ENCODE data around the gene RSBN1L. TPM values are rescaled to one million over a fixed set of nuclear protein-coding genes. Genes with fewer than 3 reads are reported as not detected.
"Not testable (repeated sequence)": the region's sequence is repeated elsewhere in the genome, so short reads cannot be mapped to it uniquely, and the experiment has no call there.

Gene RSBN1L
- polyA plus RNA-seq, 1 of the 3 experiments (the other 2 are of a cell fraction) = 6.5 TPM

DNA sequence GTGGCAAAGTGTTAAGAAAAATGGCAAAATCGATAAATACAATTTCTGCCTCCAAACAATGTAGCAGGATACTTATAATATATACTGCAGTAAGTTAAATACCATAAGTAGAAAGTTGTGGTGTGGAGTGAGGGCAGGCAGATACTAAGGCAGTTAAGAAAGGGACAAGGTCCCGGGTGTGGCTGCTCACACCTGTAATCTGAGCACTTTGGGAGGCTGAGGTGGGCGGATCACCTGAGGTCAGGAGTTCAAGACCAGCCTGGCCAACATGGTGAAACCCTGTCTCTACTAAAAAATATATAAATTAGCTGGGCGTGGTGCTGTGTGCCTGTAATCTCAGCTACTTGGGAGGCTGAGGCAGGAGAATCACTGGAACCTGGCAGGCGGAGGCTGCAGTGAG lies 21.3 kb downstream of the RSBN1L start:
- H3K9me3 ChIP-seq; H3K4me3 ChIP-seq (ENCODE audit: low read depth in 2 of 2, low read length in 1 of 2); H2AFZ ChIP-seq (ENCODE audit: low read depth); H3K9ac ChIP-seq; H3K4me2 ChIP-seq; H3K27ac ChIP-seq (ENCODE audit: low read depth in 2 of 2, low read length in 1 of 2); H3K36me3 ChIP-seq (replicated peaks in 1 of 2; ENCODE audit: control insufficient read depth in 1 of 2, insufficient read depth in 2 of 2, low read length in 1 of 2); H3K27me3 ChIP-seq (ENCODE audit: insufficient read depth); H3K9me2 ChIP-seq; DNase-seq; H3K4me1 ChIP-seq (ENCODE audit: control insufficient read depth in 1 of 2, insufficient read depth in 2 of 2, low read depth in 1 of 2, low read length in 1 of 2); POLR2A ChIA-PET: not testable (repeated sequence)
- Histone ChIP-seq H4K20me1 (ENCODE audit: insufficient read depth) (peaks cover 14% of the 10 kb centered on the region), H3F3A (replicated peaks; ENCODE audit: insufficient read depth) (peaks cover 20% of the 10 kb centered on the region), H3K79me2 (ENCODE audit: insufficient read depth) (peaks cover 92% of the 10 kb centered on the region)
- 95% methylated on average over 5 of the region's 5 CpGs for WGBS (ENCODE audit: low lambda C conversion rate)
- CTCF ChIA-PET = interaction anchor here (0.6 to 2.3 kb wide), 4 partner anchors 15 to 1338 kb away, joined by 3 to 6 read pairs (median 3); no protein-coding TSS in a partner anchor

GRCh38 chr7:77727527-77727926 lies 31.3 kb downstream of the RSBN1L start:
- peak overlapping the region; percentile 67; a peak in 3 of 4 replicates for H3K27ac ChIP-seq (ENCODE audit: low read depth in 2 of 2, low read length in 1 of 2)
- POLR2A ChIA-PET = no interaction called here

DNA sequence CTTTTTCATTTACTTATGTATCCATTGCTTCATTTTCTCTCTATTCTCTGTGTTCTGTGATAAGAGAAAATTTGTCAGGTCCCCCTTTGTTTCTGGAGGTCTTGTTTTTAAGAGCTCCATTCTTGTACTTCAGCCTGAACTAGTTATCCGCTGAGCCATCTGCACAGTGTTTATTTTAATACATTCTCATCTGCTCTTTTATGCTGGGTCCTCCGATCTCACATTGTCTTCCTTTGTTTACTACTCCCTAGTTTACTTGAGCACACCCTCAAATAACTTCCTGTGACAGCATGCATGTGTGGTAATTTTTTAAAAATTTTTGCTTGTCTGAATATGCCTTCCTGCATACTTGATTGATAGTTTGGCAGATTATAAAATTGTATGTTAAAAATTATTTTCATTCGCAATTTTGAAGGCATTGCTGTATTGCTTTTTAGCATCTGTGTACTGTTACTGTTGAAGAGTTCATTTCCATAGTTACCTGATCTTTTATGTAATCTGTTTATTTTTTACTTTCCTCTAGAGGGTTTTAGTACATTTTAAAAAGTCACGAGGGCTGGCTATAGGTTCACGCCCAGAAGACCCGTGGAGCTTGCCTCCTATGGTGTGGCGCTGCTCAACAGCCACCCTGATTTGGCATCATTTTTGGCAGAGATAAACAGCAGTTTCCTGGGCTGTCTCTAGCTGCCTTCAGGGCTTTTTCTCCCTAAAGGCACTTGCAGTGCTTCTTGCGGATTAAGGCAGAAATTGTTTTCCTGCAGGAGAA lies 31.9 kb downstream of the RSBN1L start:
- H3F3A ChIP-seq (replicated peaks; ENCODE audit: insufficient read depth) = peaks cover 18% of the 10 kb centered on the region
- peak overlapping the region in 1 of 2 experiments; percentile 20; a peak in 1 of 4 replicates for H3K4me3 ChIP-seq (ENCODE audit: low read depth in 2 of 2, low read length in 1 of 2)
- peaks cover 18 to 32% of the 10 kb centered on the region in 2 experiments for H3K4me1 ChIP-seq (ENCODE audit: control insufficient read depth in 1 of 2, insufficient read depth in 2 of 2, low read depth in 1 of 2, low read length in 1 of 2)
- peaks cover 29% of the 10 kb centered on the region for H4K20me1 ChIP-seq (ENCODE audit: insufficient read depth)
- peak overlapping the region; percentile 62 for H3K4me2 ChIP-seq
- H3K27me3 ChIP-seq (ENCODE audit: insufficient read depth) = no peaks in the 10 kb centered on the region
- ChIA-PET CTCF (interaction anchor here (0.9 to 2.8 kb wide), 8 partner anchors 26 to 77 kb away, joined by 3 to 9 read pairs (median 4); partner anchors contain the start of genes PHTF2, RSBN1L and TMEM60), POLR2A (interaction anchor here (0.7 kb wide), 1 partner anchor 13 kb away, joined by 5 read pairs; no protein-coding TSS in a partner anchor)
- peak; percentile 51 for DNase-seq
- H3K27ac ChIP-seq (ENCODE audit: low read depth in 2 of 2, low read length in 1 of 2) = peak overlapping the region; percentile 67
- no peaks in the 10 kb centered on the region for H3K9me2 ChIP-seq
- no peaks in the 10 kb centered on the region for H3K9me3 ChIP-seq
- TF ChIP-seq, protein P1, sequence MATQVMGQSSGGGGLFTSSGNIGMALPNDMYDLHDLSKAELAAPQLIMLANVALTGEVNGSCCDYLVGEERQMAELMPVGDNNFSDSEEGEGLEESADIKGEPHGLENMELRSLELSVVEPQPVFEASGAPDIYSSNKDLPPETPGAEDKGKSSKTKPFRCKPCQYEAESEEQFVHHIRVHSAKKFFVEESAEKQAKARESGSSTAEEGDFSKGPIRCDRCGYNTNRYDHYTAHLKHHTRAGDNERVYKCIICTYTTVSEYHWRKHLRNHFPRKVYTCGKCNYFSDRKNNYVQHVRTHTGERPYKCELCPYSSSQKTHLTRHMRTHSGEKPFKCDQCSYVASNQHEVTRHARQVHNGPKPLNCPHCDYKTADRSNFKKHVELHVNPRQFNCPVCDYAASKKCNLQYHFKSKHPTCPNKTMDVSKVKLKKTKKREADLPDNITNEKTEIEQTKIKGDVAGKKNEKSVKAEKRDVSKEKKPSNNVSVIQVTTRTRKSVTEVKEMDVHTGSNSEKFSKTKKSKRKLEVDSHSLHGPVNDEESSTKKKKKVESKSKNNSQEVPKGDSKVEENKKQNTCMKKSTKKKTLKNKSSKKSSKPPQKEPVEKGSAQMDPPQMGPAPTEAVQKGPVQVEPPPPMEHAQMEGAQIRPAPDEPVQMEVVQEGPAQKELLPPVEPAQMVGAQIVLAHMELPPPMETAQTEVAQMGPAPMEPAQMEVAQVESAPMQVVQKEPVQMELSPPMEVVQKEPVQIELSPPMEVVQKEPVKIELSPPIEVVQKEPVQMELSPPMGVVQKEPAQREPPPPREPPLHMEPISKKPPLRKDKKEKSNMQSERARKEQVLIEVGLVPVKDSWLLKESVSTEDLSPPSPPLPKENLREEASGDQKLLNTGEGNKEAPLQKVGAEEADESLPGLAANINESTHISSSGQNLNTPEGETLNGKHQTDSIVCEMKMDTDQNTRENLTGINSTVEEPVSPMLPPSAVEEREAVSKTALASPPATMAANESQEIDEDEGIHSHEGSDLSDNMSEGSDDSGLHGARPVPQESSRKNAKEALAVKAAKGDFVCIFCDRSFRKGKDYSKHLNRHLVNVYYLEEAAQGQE (IDR thresholded peaks at IDR 0.05; ENCODE audit: low read depth, low read length) = no peak
- TF ChIP-seq SIN3A (IDR thresholded peaks at IDR 0.05; ENCODE audit: borderline replicate concordance, low read depth, low read length) (peak; percentile 48; the same call in 1 of the 2 replicates), CHD2 (IDR thresholded peaks at IDR 0.05; ENCODE audit: low read length, partially characterized antibody) (no peak), EZH2phosphoT487 (IDR thresholded peaks at IDR 0.05; ENCODE audit: borderline replicate concordance, low read depth) (no peak), SMC3 (IDR thresholded peaks at IDR 0.05; ENCODE audit: low read depth, low read length) (no peak), FOXJ3 (CRISPR knock-in tag; IDR thresholded peaks at IDR 0.05) (0 out of 2 replicates have a peak, but pooled peaks have one; percentile 63), RCOR1 (IDR thresholded peaks at IDR 0.05; ENCODE audit: low read length) (0 out of 2 replicates have a peak, but pooled peaks have one; percentile 12), GATA2 (CRISPR knock-in tag; IDR thresholded peaks at IDR 0.05) (0 out of 2 replicates have a peak, but pooled peaks have one; percentile 18), JUND (IDR thresholded peaks at IDR 0.05) (no peak), NFIC (IDR thresholded peaks at IDR 0.05; ENCODE audit: borderline replicate concordance) (peak; percentile 49), MXI1 (IDR thresholded peaks at IDR 0.05; ENCODE audit: low read depth, low read length) (peak; percentile 43; the same call in 1 of the 2 replicates), YY1 (IDR thresholded peaks at IDR 0.05; ENCODE audit: low read depth) (no peak), TAF1 (IDR thresholded peaks at IDR 0.05; ENCODE audit: borderline replicate concordance, low read depth, low read length) (no peak), POLR2AphosphoS5 (IDR thresholded peaks at IDR 0.05; ENCODE audit: low read depth, low read length) (no peak; the same call in 1 of the 2 replicates), GABPA (IDR thresholded peaks at IDR 0.05; ENCODE audit: low read depth) (no peak)
- TF ChIP-seq, protein P2, sequence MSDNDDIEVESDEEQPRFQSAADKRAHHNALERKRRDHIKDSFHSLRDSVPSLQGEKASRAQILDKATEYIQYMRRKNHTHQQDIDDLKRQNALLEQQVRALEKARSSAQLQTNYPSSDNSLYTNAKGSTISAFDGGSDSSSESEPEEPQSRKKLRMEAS (IDR thresholded peaks at IDR 0.05; ENCODE audit: low read depth) = no peak
- peak overlapping the region; percentile 10; the same call in 1 of the 2 replicates for H3K9ac ChIP-seq
- H2AFZ ChIP-seq (ENCODE audit: low read depth) = no peak overlapping the region; the same call in 1 of the 2 replicates
- H3K36me3 ChIP-seq (replicated peaks in 1 of 2; ENCODE audit: control insufficient read depth in 1 of 2, insufficient read depth in 2 of 2, low read length in 1 of 2) = peaks cover 0 to 8% of the 10 kb centered on the region in 2 experiments
- 35% methylated on average over 8 of the region's 8 CpGs for WGBS (ENCODE audit: low lambda C conversion rate)
- peaks cover 97% of the 10 kb centered on the region for H3K79me2 ChIP-seq (ENCODE audit: insufficient read depth)

More at GRCh38 chr7:77727527-77727926, 31.3 kb downstream of the RSBN1L start:
- Histone ChIP-seq H3K27me3 (ENCODE audit: insufficient read depth) (no peaks in the 10 kb centered on the region), H3K4me2 (peak overlapping the region; percentile 62), H3K4me1 (ENCODE audit: control insufficient read depth in 1 of 2, insufficient read depth in 2 of 2, low read depth in 1 of 2, low read length in 1 of 2) (peaks cover 18 to 32% of the 10 kb centered on the region in 2 experiments), H3K9ac (0 out of 2 replicates have a peak overlapping the region, but pooled peaks have one; percentile 10), H3K36me3 (replicated peaks in 1 of 2; ENCODE audit: control insufficient read depth in 1 of 2, insufficient read depth in 2 of 2, low read length in 1 of 2) (peaks cover 0 to 8% of the 10 kb centered on the region in 2 experiments), H2AFZ (ENCODE audit: low read depth) (no peak overlapping the region), H4K20me1 (ENCODE audit: insufficient read depth) (peaks cover 32% of the 10 kb centered on the region), H3F3A (replicated peaks; ENCODE audit: insufficient read depth) (peaks cover 18% of the 10 kb centered on the region), H3K9me3 (no peaks in the 10 kb centered on the region), H3K4me3 (ENCODE audit: low read depth in 2 of 2, low read length in 1 of 2) (no peak overlapping the region), H3K9me2 (no peaks in the 10 kb centered on the region), H3K79me2 (ENCODE audit: insufficient read depth) (peaks cover 97% of the 10 kb centered on the region)
- CTCF ChIA-PET = interaction anchor here (0.6 to 2.8 kb wide), 6 partner anchors 26 to 1404 kb away, joined by 3 to 9 read pairs (median 4); partner anchors contain the start of gene RSBN1L
- DNase-seq = no peak
- TF ChIP-seq TCF12 (IDR thresholded peaks at IDR 0.05) (0 out of 2 replicates have a peak, but pooled peaks have one; percentile 2), GABPA (IDR thresholded peaks at IDR 0.05; ENCODE audit: low read depth) (no peak)
- WGBS (ENCODE audit: low lambda C conversion rate) = 86% methylated on average over 3 of the region's 3 CpGs
